Stimulated activated naive CD8-positive, alpha-beta T cell treated with anti-CD3 and anti-CD28 coated beads, Interleukin-15, Interleukin-2, amounts not matched to agents 100 U/mL and 50 U/mL, for 24 hours (primary cell): ENCODE measurements around the gene ZDHHC12.
A peak's percentile ranks its signal among the peaks of the same experiment; 100 is the strongest.
"Not testable (repeated sequence)": the region's sequence is repeated elsewhere in the genome, so short reads cannot be mapped to it uniquely, and the experiment has no call there.

Source experiments
- ATAC-seq: fragments of 150-1000 bp; cut with Tn5 transposase; one replicate; pipeline ENCODE4 v1.10.0; 2021
- DNase-seq: peaks from one replicate; pipeline ENCODE4 v3.0.0; 2021

Gene ZDHHC12

DNA sequence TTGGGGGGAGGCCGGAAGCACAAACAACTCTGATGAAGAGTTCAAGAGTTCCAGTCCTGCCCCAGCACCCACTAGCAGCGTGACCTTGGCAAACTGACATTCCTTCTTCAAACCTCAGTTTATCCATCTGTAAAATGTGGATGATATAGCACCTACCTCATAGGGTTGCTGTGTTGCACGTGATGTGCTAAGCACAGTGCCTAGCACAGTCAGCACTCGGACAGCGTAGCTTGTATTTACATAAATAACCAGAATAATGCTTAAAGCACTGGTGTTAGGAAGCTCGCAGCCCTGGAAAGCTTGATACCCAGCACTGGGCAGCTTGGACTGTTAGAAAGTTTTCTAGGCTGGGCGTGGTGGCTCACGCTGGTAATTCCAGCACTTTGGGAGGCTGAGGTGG is 16.5 kb downstream of the ZDHHC12 start:
- ATAC-seq (no peak), DNase-seq (no peak)

- DNase-seq, result no peak
- no peak for ATAC-seq
These were observed 17.1 kb downstream of the ZDHHC12 start for GRCh38 chr9:128706671-128707381.

GRCh38 chr9:128706045-128706444 is 17.9 kb downstream of the ZDHHC12 start:
- no peak for DNase-seq
- ATAC-seq, result no peak

- no peak for DNase-seq
These were observed 18.6 kb downstream of the ZDHHC12 start for GRCh38 chr9:128705051-128705965.

DNA sequence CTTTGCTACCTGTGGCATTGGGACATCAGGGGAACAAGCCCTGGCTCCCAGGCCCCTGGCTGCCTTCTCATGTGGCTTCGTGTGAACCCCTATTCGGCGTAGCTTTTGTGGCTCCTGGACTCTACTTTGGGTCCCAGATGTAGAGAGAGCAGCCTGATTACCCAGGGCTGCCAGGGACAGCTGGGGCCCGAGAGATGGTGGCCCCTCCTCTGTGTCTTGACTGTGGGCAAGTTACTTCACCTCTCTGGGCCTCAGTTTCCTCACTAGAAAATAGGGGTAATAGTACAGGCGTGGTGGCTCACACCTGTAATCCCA is 19.6 kb downstream of the ZDHHC12 start:
- DNase-seq (no peak), ATAC-seq (no peak)

More at GRCh38 chr9:128705051-128705965, 18.6 kb downstream of the ZDHHC12 start:
- ATAC-seq, result no peak

GRCh38 chr9:128703616-128704355 is 20.1 kb downstream of the ZDHHC12 start:
- no peak for ATAC-seq
- no peak for DNase-seq

DNA sequence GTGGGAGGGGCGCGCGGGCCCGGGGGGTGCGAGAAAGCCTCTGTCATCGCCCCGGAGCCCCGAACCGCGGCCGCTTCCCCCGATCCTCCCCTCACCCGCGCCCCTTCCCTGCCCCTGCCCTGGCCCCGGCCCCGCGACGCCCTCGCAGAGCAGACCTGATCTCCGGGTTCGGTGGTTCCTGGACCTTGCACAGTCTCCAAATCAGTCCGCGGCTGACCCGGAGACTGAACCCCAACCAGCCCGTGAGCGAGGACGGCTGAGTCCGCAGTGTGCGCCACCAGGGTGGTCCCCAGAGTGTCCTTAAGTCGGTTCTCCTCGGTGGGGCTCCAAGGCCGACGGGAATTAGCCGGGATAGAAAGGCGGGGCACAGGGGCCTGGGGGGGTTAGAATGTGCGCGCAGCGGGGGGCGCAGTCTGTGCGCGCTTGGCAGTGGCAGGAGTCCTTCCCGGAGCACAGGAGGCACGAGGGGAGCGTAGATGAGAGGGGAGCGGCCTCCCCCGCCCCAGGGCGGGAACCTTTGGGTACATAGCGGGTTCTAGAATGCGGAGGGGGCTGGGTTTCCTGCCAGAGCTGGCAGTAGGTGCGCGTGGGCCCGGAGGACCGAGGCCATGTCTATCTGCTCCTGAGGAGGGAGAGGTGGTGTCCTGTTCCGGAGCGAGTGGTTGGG is 20.8 kb downstream of the ZDHHC12 start:
- ATAC-seq (peak; percentile 17), DNase-seq (peak; percentile 44)

- peak; percentile 97 for DNase-seq
These were observed 21.4 kb downstream of the ZDHHC12 start, which contains the start of gene PKN3 for GRCh38 chr9:128702445-128702948. Gene PKN3, plus strand, starts transcription at chr9:128702503. Its CDS starts 413 bp downstream, at chr9:128702916.

GRCh38 chr9:128701227-128701854 is 22.6 kb downstream of the ZDHHC12 start:
- DNase-seq, result no peak
- no peak for ATAC-seq

More at GRCh38 chr9:128702445-128702948, 21.4 kb downstream of the ZDHHC12 start, which contains the start of gene PKN3:
- ATAC-seq, result peak; percentile 90

DNA sequence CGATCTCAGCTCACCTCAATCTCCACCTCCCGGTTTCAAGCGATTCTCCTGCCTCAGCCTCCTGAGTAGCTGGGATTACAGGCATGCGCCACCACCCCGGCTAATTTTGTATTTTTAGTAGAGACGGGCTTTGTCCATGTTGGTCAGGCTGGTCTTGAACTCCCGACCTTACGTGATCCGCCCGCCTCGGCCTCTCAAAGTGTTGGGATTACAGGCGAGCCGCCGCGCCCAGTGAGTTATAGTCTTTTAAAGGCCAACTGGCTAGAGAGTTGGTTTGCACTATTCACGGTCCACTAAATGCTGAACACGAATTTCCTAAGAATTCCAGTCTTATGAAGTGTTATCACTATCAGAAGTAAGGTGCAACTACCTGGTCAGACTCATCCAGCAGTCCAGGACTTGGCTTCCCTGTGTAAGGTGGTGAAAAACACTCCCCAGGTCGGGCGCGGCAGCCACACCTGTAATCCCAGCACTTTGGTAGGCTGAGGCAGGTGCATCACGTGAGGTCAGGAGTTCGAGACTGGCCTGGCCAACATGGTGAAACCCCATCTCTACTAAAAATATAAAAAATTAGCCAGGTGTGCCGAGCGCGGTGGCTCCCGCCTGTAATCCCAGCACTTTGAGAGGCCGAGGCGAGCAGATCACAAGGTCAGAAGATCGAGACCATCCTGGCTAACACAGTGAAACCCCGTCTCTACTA is 24.7 kb downstream of the ZDHHC12 start:
- ATAC-seq, DNase-seq: not testable (repeated sequence)

DNA sequence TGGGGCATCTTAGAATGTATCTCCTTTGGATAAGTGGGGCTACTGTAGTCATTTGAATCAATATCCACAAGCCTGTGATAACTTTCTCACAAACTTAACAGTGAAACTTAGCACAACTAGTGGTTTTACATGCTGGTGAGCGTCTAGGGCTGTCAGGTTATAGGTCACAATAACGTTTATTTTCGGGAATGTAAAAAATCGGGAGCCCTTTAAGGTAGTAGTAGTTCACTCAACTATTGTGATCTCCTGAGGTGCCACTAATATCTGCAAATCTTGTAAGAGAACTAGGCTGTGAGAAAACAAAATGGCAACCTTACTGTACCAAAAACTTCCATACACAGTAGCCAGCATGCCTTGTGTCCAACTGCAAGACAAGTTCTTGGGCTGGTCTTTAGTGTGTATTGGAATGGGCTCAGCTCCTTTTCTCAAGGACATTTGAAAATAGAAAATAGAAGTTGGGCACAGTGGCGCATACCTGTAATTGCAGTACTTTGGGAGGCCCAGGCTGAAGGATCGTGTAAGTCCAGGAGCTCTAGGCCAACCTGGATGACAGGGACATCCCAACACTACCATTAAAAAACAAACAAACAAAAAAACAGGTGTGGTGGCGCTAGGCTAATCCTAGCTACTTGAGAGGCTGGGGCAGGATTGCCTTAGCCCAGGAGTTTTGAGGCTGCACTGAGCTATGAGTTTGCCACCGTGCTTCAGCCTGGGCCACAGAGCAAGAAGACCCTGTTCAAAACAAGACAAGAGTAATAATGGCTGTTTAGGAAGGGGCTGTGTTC is 26.8 kb downstream of the ZDHHC12 start:
- ATAC-seq, result no peak

GRCh38 chr9:128694344-128694743 is 29.6 kb downstream of the ZDHHC12 start:
- ATAC-seq, result no peak
- DNase-seq, result no peak

More for the DNA sequence above, 26.8 kb downstream of the ZDHHC12 start:
- no peak for DNase-seq

DNA sequence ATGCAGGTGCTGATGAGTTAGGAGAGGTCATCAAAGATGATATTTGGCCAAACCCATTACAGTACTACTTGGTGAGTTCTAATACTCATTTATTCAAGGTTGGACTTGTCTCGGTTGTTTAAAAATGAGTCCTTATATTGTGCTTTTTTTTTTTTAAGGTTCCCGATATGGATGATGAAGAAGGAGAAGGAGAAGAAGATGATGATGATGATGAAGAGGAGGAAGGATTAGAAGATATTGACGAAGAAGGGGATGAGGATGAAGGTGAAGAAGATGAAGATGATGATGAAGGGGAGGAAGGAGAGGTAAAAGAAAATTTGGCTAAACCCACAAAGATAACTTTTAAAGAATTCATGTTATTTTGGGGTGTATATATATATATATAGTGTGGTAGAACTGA is 30.2 kb downstream of the ZDHHC12 start:
- not testable (repeated sequence) for DNase-seq, ATAC-seq

- no peak for ATAC-seq
- DNase-seq, result no peak
These were observed 33.3 kb downstream of the ZDHHC12 start for GRCh38 chr9:128690684-128691034.

DNA sequence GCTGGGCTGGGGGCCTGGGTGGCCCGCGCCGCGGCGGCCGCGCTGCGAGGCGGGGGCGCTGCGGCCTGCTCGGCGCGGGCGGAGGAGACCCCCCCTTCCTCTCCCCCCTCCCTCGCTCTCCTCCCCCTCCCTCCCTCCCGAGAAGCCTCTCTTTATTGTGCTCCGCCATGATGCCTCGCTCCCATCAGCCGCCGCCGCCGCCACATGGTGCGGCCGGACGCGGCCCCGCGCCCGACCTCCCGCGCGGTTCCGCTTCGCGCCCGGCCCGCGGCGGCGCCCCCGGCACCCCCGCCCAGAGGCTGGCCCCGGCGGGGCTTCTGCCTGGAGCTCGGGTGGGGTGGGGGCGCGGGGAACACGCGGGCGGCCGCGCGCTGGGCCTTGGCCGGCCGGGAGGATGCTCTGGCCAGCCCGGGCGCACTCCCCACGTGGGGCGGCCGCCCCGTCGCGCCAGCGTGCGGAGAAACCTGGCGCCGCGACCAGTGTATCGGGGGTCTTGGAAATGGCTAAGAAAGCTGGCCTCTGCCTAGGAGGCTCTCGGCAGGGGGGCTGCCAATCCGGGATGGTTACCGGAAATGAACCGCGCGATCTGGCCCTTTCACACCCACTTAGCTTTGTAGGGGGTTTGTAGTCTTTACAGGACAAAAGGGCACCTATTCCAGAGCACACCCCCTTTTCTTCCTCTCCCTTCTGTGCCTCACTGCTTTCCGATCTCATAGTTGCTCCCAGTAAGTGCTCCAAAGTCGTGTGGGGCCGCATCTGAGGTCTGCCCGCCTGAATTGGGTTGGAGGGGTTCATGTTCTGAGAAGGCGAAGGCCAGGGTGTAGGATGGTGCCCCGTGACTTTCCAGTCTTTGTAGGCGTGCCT is 33.9 kb downstream of the ZDHHC12 start:
- peak; percentile 45 for DNase-seq
- no peak for ATAC-seq

- ATAC-seq (no peak), DNase-seq (peak; percentile 62)
These were observed 34.6 kb downstream of the ZDHHC12 start for GRCh38 chr9:128689293-128689774.

DNA sequence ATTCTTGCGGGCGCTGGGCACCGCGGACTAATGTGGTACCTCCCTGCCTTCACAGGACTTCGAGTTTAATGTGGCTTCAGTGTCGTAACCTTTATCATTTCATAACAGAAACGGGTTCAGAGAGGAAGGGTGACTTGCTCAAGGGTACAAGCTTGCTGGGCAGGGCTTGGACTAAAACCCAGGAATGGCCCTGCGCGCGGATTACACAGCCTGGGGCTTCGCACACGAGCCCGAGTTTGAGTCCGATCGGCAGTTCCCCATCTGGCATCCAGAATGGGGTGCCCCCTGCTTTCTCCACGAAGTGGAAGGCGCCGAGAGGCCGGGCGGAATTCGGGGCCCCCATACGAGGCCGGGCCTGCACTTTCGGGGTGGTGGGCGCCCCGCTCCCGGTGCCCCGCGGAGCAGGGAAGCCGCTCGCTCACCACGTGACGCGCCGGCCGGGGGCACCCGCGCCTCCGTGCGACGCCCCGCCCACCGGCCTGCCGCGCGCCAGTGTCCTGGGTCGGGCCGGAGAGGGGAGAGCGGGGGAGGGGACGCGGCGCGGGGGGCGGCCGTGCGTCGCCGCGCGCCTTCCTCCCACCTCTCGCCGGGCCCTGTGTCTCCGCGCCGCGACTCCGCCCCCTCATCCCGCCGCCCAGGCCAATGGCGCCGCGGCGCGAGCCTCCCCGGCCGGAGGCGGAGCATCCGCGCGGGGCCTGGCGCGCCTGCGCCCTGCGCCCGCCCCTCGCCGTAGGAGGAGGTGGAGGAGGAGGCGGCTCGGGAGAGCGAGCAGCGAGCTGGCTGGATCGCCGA is 35.2 kb downstream of the ZDHHC12 start, which contains the start of gene SET:
Gene SET, plus strand, starts transcription at position 722 of the 792 bp plus-strand sequence. CDS start 361 bp downstream, outside the sequence.
- ATAC-seq (peak; percentile 83), DNase-seq (peak; percentile 98)

GRCh38 chr9:128687453-128687852 is 36.5 kb downstream of the ZDHHC12 start:
- ATAC-seq (no peak), DNase-seq (no peak)
